Karpas-422 (cell line): Measurements from ENCODE around the gene PDCD10. TPM values are rescaled to one million over a fixed set of nuclear protein-coding genes. Genes with fewer than 3 reads are reported as not detected.

Experiments
- DNase-seq: peaks from one replicate; pipeline ENCODE4 v3.0.0-alpha.2; 2015
- H2AFZ ChIP-seq: fragments of 200-600 bp; sonication (generic); 2 replicates; pipeline ENCODE4 v1.6.1; 2014; ENCODE audit warnings: antibody characterized with exemption, low read length, mixed read lengths
- H3K27ac ChIP-seq: fragments of 200-600 bp; sonication (generic); 2 replicates; pipeline ENCODE4 v1.5.1; 2014; ENCODE audit warnings: mild to moderate bottlenecking, low read length, moderate library complexity
- H3K27me3 ChIP-seq: fragments of 200-600 bp; sonication (generic); 2 replicates; pipeline ENCODE4 v1.6.1; 2014; ENCODE audit warnings: low read length, mixed read lengths
- H3K36me3 ChIP-seq: fragments of 200-600 bp; sonication (generic); 2 replicates; pipeline ENCODE4 v1.6.1; 2014; ENCODE audit warnings: low read length, mixed read lengths; ENCODE audit not compliant: insufficient read depth
- H3K4me1 ChIP-seq: fragments of 200-600 bp; sonication (generic); 2 replicates; pipeline ENCODE4 v1.6.1; 2014; ENCODE audit warnings: mild to moderate bottlenecking, low read length, mixed read lengths
- H3K4me2 ChIP-seq: fragments of 200-600 bp; sonication (generic); 2 replicates; pipeline ENCODE4 v1.6.1; 2014; ENCODE audit warnings: low read length, low read depth, mild to moderate bottlenecking; ENCODE audit not compliant: poor library complexity, severe bottlenecking
- H3K4me3 ChIP-seq: fragments of 200-600 bp; sonication (generic); 2 replicates; pipeline ENCODE4 v1.5.1; 2014; ENCODE audit warnings: mild to moderate bottlenecking, antibody characterized with exemption, low read length, mixed read lengths
- H3K79me2 ChIP-seq: fragments of 200-600 bp; sonication (generic); 2 replicates; pipeline ENCODE4 v1.6.1; 2014; ENCODE audit warnings: mild to moderate bottlenecking, low read length, mixed read lengths
- H3K9ac ChIP-seq: fragments of 200-600 bp; sonication (generic); 2 replicates; pipeline ENCODE4 v1.6.0; 2014; ENCODE audit warnings: low read length
- H3K9me2 ChIP-seq: fragments of 200-600 bp; sonication (generic), shearing (Covaris generic); replicated peaks from 2 replicates; pipeline ENCODE4 v1.6.0; 2014; ENCODE audit warnings: mild to moderate bottlenecking, low read length, moderate library complexity; ENCODE audit not compliant: insufficient read depth
- H3K9me3 ChIP-seq: fragments of 300-700, 200-600 bp; sonication (generic); 2 replicates; pipeline ENCODE4 v1.6.1; 2014; ENCODE audit warnings: low read length, mixed read lengths
- H4K20me1 ChIP-seq: fragments of 200-600 bp; sonication (generic); 2 replicates; pipeline ENCODE4 v1.6.1; 2014; ENCODE audit warnings: mild to moderate bottlenecking, antibody characterized with exemption, low read length, low read depth; ENCODE audit not compliant: insufficient read depth
- total RNA-seq: library from RNA; depleted of rRNA; stranded (reverse); fragments of >200 nt; shearing (Covaris generic); gene quantifications from 2 replicates; pipeline ENCODE4 v1.2.3, GENCODE V29; 2014; ENCODE audit warnings: low replicate concordance

Gene PDCD10
- total RNA-seq, 1 experiment from 2014 or later = 75.0 TPM

GRCh38 chr3:167691366-167691765 is 43.3 kb downstream of the PDCD10 start:
- no peak overlapping the region for H3K4me3 ChIP-seq
- H3K4me2 ChIP-seq = peak overlapping the region; percentile 21
- peaks cover 29% of the 10 kb centered on the region for H3K4me1 ChIP-seq
- no peaks in the 10 kb centered on the region for H3K27me3 ChIP-seq
- no peaks in the 10 kb centered on the region for H4K20me1 ChIP-seq
- peak; percentile 80 for DNase-seq
- H3K36me3 ChIP-seq = peaks cover 20% of the 10 kb centered on the region; the same call in 1 of the 2 replicates
- H3K79me2 ChIP-seq = peaks cover 46% of the 10 kb centered on the region
- H2AFZ ChIP-seq = no peak overlapping the region
- H3K9me3 ChIP-seq = no peaks in the 10 kb centered on the region
- peak overlapping the region; percentile 59 for H3K27ac ChIP-seq
- H3K9me2 ChIP-seq = no peaks in the 10 kb centered on the region
- no peak overlapping the region for H3K9ac ChIP-seq

DNA sequence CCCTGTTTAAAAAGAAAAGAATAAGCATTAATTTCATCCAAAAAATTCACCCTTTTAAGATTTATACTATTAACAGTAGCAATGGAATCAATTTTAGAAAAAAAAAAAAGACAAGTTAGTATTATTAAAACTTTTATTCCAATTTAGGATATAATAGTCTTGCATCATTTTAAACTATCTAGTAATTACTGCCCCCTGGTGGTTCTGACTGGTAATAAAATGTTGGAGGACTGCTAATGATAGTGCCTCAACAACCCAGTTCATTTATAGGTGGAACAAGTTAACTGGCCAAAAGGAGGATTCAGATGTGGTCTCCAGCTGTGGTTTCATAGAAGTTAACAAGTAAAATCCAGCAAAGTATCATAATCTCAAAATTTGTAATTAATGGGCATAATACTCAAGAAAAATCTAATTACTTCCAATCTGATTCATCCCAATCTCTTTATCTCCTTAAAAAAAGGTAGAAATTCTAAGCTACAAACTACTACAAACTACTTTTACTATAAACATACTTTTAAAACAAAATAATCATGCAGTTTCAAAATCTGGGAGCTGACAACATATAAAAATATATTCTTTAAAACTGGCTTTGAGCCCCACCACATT is 50.2 kb downstream of the PDCD10 start:
- Histone ChIP-seq H3K36me3 (peaks cover 38% of the 10 kb centered on the region), H3K9ac (no peak overlapping the region), H3K9me3 (no peaks in the 10 kb centered on the region), H3K4me2 (no peak overlapping the region), H3K27ac (no peak overlapping the region), H2AFZ (no peak overlapping the region), H3K4me1 (no peaks in the 10 kb centered on the region), H3K4me3 (no peak overlapping the region), H3K79me2 (peaks cover 5% of the 10 kb centered on the region; the same call in 1 of the 2 replicates), H3K9me2 (no peaks in the 10 kb centered on the region), H3K27me3 (no peaks in the 10 kb centered on the region), H4K20me1 (no peaks in the 10 kb centered on the region)
- DNase-seq = peak; percentile 89

GRCh38 chr3:167679526-167679925 is 55.2 kb downstream of the PDCD10 start:
- H3K79me2 ChIP-seq = no peaks in the 10 kb centered on the region
- no peaks in the 10 kb centered on the region for H3K27me3 ChIP-seq
- H2AFZ ChIP-seq = no peak overlapping the region
- no peaks in the 10 kb centered on the region for H3K4me1 ChIP-seq
- no peaks in the 10 kb centered on the region for H3K9me3 ChIP-seq
- H3K9me2 ChIP-seq = no peaks in the 10 kb centered on the region; the same call in 1 of the 2 replicates
- no peak for DNase-seq
- H4K20me1 ChIP-seq = no peaks in the 10 kb centered on the region
- H3K4me3 ChIP-seq = no peak overlapping the region
- H3K9ac ChIP-seq = no peak overlapping the region
- H3K36me3 ChIP-seq = peaks cover 52% of the 10 kb centered on the region
- H3K27ac ChIP-seq = no peak overlapping the region
- no peak overlapping the region for H3K4me2 ChIP-seq

GRCh38 chr3:167675848-167676247 is 58.8 kb downstream of the PDCD10 start:
- Histone ChIP-seq H3K36me3 (peaks cover 32% of the 10 kb centered on the region), H3K4me1 (no peaks in the 10 kb centered on the region)

DNA sequence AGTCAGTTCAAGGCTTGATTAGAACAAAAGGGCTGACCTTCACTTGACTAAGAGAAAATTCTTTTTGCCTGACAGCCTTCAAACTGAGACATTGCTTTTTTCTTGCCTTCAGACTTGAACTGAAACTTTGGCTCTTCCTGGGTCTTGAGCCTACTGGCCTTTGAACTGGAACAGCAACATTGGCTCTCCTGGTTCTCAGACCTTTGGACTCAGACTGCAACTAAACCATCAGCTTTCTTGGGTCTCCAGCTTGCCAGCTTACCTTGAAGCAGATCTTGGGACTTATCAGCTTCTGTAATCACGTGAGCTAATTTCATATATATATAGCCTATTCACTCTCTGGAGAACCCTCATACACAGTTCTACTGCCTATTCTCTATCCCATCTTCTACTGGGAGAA is 61.5 kb downstream of the PDCD10 start:
- H3K79me2 ChIP-seq = no peaks in the 10 kb centered on the region
- no peak overlapping the region for H2AFZ ChIP-seq
- H3K27ac ChIP-seq = no peak overlapping the region
- H4K20me1 ChIP-seq = no peaks in the 10 kb centered on the region
- H3K36me3 ChIP-seq = peaks cover 21% of the 10 kb centered on the region
- no peak overlapping the region for H3K4me2 ChIP-seq
- H3K4me1 ChIP-seq = no peaks in the 10 kb centered on the region
- no peaks in the 10 kb centered on the region for H3K27me3 ChIP-seq
- no peak for DNase-seq
- H3K9me3 ChIP-seq = no peaks in the 10 kb centered on the region
- H3K4me3 ChIP-seq = no peak overlapping the region
- H3K9me2 ChIP-seq = no peaks in the 10 kb centered on the region; the same call in 1 of the 2 replicates
- H3K9ac ChIP-seq = no peak overlapping the region

More at GRCh38 chr3:167675848-167676247, 58.8 kb downstream of the PDCD10 start:
- H4K20me1 ChIP-seq = no peaks in the 10 kb centered on the region
- no peak for DNase-seq
- no peak overlapping the region for H2AFZ ChIP-seq
- H3K9me3 ChIP-seq = no peaks in the 10 kb centered on the region
- H3K9ac ChIP-seq = no peak overlapping the region
- H3K27ac ChIP-seq = no peak overlapping the region
- H3K4me3 ChIP-seq = no peak overlapping the region
- H3K4me2 ChIP-seq = no peak overlapping the region
- H3K9me2 ChIP-seq = no peaks in the 10 kb centered on the region; the same call in 1 of the 2 replicates
- H3K27me3 ChIP-seq = no peaks in the 10 kb centered on the region
- no peaks in the 10 kb centered on the region for H3K79me2 ChIP-seq

DNA sequence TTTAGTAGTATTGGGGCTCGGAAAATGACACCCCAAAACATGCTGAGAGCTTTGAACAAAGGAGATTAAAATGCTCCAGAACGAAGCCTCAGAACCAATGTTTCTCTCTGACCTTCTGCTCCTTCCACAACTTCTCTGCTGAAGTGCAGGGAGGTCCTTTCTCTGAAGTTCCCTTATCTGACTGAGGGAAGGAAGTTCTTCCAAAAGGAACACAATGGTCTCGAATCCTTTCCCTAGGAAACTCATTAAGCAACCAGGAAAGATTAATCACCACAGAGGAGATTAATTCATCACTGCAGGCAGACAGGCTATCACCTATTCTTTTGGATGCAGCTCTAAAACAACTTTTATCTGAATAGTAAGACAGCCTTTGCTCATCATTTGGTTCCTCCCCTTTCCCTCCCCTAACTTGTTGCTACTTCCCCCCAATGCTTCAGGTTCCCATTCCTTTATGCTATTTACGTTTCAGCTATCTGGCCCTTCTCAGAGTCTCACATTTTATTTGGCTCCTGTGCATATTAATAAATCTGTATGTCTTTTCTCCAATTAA is 62.7 kb downstream of the PDCD10 start:
- H3K4me2 ChIP-seq = no peak overlapping the region
- no peak overlapping the region for H2AFZ ChIP-seq
- no peak overlapping the region for H3K9ac ChIP-seq
- H3K4me1 ChIP-seq = no peaks in the 10 kb centered on the region
- H3K27ac ChIP-seq = no peak overlapping the region
- no peaks in the 10 kb centered on the region for H3K27me3 ChIP-seq
- no peak overlapping the region for H3K4me3 ChIP-seq
- no peak for DNase-seq
- peaks cover 15% of the 10 kb centered on the region for H3K36me3 ChIP-seq
- H3K9me2 ChIP-seq = no peaks in the 10 kb centered on the region
- no peaks in the 10 kb centered on the region for H3K79me2 ChIP-seq
- H4K20me1 ChIP-seq = no peaks in the 10 kb centered on the region
- no peaks in the 10 kb centered on the region for H3K9me3 ChIP-seq

GRCh38 chr3:167669699-167670098 is 65.0 kb downstream of the PDCD10 start:
- Histone ChIP-seq H3K9ac (no peak overlapping the region), H3K9me3 (no peaks in the 10 kb centered on the region), H3K27ac (no peak overlapping the region), H3K4me2 (no peak overlapping the region), H3K79me2 (no peaks in the 10 kb centered on the region), H3K4me1 (no peaks in the 10 kb centered on the region), H4K20me1 (no peaks in the 10 kb centered on the region), H3K9me2 (no peaks in the 10 kb centered on the region), H2AFZ (no peak overlapping the region), H3K27me3 (no peaks in the 10 kb centered on the region), H3K4me3 (no peak overlapping the region), H3K36me3 (peaks cover 2% of the 10 kb centered on the region; the same call in 1 of the 2 replicates)
- DNase-seq = no peak

GRCh38 chr3:167668651-167669050 is 66.0 kb downstream of the PDCD10 start:
- Histone ChIP-seq H3K27me3 (no peaks in the 10 kb centered on the region), H3K79me2 (no peaks in the 10 kb centered on the region), H3K9me3 (no peaks in the 10 kb centered on the region), H3K27ac (no peak overlapping the region), H2AFZ (no peak overlapping the region), H3K4me2 (no peak overlapping the region), H3K9me2 (no peaks in the 10 kb centered on the region), H4K20me1 (no peaks in the 10 kb centered on the region), H3K4me3 (no peak overlapping the region), H3K9ac (no peak overlapping the region), H3K36me3 (peaks cover 2% of the 10 kb centered on the region; the same call in 1 of the 2 replicates), H3K4me1 (no peaks in the 10 kb centered on the region)
- DNase-seq = no peak
